Ishikawa (cell line): ENCODE results near the gene DCBLD1.

Experiments
- CEBPB ChIP-seq: IDR thresholded peaks from 2 replicates; pipeline ENCODE4 v1.6.1; 2012
- CREB1 ChIP-seq: IDR thresholded peaks from 2 replicates; pipeline ENCODE4 v1.6.1; 2012; ENCODE audit warnings: low read depth
- EGR1 ChIP-seq: IDR thresholded peaks from 2 replicates; pipeline ENCODE4 v1.6.1; 2012
- EP300 ChIP-seq: IDR thresholded peaks from 2 replicates; pipeline ENCODE4 v1.6.1; 2012; ENCODE audit warnings: borderline replicate concordance
- FOXM1 ChIP-seq: IDR thresholded peaks from 2 replicates; pipeline ENCODE4 v1.6.1; 2012; ENCODE audit warnings: low read depth, borderline replicate concordance
- NFIC ChIP-seq: IDR thresholded peaks from 2 replicates; pipeline ENCODE4 v1.6.1; 2012
- RAD21 ChIP-seq: IDR thresholded peaks from 2 replicates; pipeline ENCODE4 v1.6.1; 2012; ENCODE audit warnings: low read depth
- TAF1 ChIP-seq: IDR thresholded peaks from 2 replicates; pipeline ENCODE4 v1.6.1; 2012; ENCODE audit warnings: low read depth, mild to moderate bottlenecking
- TCF12 ChIP-seq: IDR thresholded peaks from 2 replicates; pipeline ENCODE4 v1.6.1; 2012; ENCODE audit warnings: low read depth
- TEAD4 ChIP-seq: IDR thresholded peaks from 2 replicates; pipeline ENCODE4 v1.6.1; 2012
- YY1 ChIP-seq: IDR thresholded peaks from 2 replicates; pipeline ENCODE4 v1.6.1; 2012; ENCODE audit warnings: low read depth
- ZBTB7A ChIP-seq: IDR thresholded peaks from 2 replicates; pipeline ENCODE4 v1.6.1; 2012; ENCODE audit warnings: low read depth
- TF ChIP-seq, protein P1 (sequence below): IDR thresholded peaks from 2 replicates; pipeline ENCODE4 v1.6.1; 2012
- TF ChIP-seq, protein P2 (sequence below): IDR thresholded peaks from 2 replicates; pipeline ENCODE4 v1.6.1; 2012; ENCODE audit warnings: low read depth, mild to moderate bottlenecking
- TF ChIP-seq, protein P3 (sequence below): IDR thresholded peaks from 2 replicates; pipeline ENCODE4 v1.6.1; 2012

The DCBLD1 gene

DNA sequence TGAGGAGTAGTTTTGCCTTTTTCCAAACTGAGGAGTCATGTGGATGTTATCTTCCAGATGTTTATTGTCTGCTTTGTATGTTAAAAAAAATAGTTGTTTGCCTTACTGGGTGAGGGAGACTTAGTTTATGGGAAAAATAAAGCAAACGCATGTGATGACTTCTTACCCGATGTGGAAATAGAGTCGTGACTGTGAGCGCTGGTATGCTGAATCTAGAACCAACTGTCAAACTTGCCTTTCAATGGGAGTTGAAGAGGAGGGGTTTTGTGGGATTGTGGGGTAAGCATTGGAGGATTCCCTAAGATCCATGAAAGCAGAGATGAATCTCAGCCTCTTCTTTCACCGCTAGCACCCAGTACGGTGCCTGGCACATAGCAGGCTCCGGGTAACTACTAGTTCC is 5.3 kb downstream of the DCBLD1 start:
- TF ChIP-seq CREB1, result no peak

DNA sequence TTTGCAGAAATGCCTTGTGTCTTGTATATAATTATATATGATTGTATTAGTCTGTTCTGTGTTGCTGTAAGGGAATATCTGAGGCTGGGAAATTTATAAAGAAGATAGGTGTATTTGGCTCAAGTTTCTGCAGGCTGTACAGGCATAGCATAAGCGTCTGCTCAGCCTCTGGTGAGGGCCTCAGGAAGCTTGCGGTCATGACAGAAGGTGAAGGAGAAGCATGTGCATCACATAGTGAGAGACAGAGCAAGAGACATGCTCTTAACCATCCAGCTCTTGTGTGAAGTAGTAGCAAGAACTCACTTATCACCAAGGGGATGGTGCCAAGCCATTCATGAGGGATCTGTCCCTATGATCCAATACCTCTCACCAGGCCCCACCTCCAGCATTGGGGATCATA is 6.5 kb downstream of the DCBLD1 start:
- TF ChIP-seq, protein P1, sequence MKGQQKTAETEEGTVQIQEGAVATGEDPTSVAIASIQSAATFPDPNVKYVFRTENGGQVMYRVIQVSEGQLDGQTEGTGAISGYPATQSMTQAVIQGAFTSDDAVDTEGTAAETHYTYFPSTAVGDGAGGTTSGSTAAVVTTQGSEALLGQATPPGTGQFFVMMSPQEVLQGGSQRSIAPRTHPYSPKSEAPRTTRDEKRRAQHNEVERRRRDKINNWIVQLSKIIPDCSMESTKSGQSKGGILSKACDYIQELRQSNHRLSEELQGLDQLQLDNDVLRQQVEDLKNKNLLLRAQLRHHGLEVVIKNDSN, result no peak
- no peak for TF ChIP-seq TEAD4
- no peak for TF ChIP-seq TCF12
- TF ChIP-seq, protein P2, sequence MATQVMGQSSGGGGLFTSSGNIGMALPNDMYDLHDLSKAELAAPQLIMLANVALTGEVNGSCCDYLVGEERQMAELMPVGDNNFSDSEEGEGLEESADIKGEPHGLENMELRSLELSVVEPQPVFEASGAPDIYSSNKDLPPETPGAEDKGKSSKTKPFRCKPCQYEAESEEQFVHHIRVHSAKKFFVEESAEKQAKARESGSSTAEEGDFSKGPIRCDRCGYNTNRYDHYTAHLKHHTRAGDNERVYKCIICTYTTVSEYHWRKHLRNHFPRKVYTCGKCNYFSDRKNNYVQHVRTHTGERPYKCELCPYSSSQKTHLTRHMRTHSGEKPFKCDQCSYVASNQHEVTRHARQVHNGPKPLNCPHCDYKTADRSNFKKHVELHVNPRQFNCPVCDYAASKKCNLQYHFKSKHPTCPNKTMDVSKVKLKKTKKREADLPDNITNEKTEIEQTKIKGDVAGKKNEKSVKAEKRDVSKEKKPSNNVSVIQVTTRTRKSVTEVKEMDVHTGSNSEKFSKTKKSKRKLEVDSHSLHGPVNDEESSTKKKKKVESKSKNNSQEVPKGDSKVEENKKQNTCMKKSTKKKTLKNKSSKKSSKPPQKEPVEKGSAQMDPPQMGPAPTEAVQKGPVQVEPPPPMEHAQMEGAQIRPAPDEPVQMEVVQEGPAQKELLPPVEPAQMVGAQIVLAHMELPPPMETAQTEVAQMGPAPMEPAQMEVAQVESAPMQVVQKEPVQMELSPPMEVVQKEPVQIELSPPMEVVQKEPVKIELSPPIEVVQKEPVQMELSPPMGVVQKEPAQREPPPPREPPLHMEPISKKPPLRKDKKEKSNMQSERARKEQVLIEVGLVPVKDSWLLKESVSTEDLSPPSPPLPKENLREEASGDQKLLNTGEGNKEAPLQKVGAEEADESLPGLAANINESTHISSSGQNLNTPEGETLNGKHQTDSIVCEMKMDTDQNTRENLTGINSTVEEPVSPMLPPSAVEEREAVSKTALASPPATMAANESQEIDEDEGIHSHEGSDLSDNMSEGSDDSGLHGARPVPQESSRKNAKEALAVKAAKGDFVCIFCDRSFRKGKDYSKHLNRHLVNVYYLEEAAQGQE, result no peak
- no peak for TF ChIP-seq YY1

DNA sequence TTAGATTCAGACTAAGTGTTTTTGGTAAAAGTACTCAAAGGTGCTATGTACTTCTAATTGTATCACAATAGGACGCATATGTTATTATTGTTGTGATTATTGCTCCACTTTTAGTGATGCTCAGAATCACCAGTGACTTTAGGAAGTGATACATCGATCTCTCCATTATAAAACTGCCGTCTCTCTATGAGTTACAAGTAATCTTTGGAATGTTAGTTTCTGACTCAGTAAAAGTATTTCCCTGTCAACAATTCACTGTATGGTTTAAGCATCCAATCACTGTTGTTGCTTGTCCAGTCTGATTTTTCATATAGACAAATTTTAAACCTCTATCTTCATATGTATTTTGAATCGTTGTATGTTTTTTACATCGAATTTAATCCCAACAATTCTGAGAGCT is 9.4 kb downstream of the DCBLD1 start:
- no peak for TF ChIP-seq RAD21
- no peak for TF ChIP-seq NFIC
- no peak for TF ChIP-seq CREB1
- no peak for TF ChIP-seq TAF1
- no peak for TF ChIP-seq EGR1
- no peak for TF ChIP-seq YY1
- TF ChIP-seq TCF12, result no peak
- TF ChIP-seq, protein P2, result no peak
- no peak for TF ChIP-seq ZBTB7A
- no peak for TF ChIP-seq FOXM1
- TF ChIP-seq, protein P1, result no peak
- TF ChIP-seq EP300, result no peak
- TF ChIP-seq CEBPB, result no peak
- TF ChIP-seq TEAD4, result no peak
- TF ChIP-seq, protein P3, sequence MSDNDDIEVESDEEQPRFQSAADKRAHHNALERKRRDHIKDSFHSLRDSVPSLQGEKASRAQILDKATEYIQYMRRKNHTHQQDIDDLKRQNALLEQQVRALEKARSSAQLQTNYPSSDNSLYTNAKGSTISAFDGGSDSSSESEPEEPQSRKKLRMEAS, result no peak

DNA sequence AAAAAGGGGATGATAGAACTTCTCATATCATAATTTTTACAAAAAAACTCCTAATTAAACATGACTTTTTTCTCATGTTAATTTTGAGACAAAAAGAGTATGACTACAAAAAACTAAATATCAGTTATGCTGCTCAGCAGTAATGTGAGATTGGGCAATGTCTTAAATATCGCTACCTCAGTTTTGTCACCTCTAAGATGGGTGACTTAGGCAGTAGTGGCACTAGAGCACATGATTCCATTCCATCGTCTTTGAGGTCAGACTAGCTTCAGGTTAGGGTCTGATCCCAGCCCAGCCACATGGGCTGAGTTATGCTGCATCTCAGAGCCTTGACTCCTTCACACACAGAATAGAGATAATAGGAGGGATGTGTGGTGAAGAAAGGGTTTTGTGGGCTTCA is 11.0 kb downstream of the DCBLD1 start:
- no peak for TF ChIP-seq EP300
- TF ChIP-seq, protein P3, result no peak
- TF ChIP-seq CEBPB, result no peak
- TF ChIP-seq, protein P2, result no peak
- TF ChIP-seq EGR1, result no peak
- no peak for TF ChIP-seq TAF1
- TF ChIP-seq CREB1, result no peak
- TF ChIP-seq FOXM1, result no peak
- TF ChIP-seq NFIC, result no peak
- no peak for TF ChIP-seq ZBTB7A
- TF ChIP-seq TCF12, result no peak
- TF ChIP-seq RAD21, result no peak
- no peak for TF ChIP-seq TEAD4
- no peak for TF ChIP-seq YY1

DNA sequence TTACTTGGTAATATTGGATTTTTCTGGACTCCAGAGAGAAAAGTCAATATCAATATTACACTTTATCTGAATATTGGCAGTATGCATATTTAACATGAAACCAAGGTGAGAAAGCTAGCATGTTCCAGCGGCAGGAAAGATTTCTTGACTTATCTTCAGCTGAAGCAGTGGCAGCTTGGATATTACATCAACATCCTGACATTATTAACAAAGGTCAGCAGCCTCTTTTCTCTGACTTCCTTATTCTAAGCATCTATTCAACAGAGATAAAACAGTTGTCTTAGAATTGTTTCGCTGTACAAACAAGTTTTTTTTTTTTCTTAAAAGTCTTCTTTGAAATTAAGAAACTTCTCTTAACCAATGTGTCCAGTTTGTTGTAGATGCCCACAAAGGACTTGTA is 11.8 kb downstream of the DCBLD1 start:
- TF ChIP-seq TEAD4 (no peak), EP300 (no peak), CREB1 (no peak), RAD21 (no peak), TCF12 (no peak), NFIC (no peak), ZBTB7A (no peak), CEBPB (no peak), EGR1 (no peak)
- TF ChIP-seq, protein P1, result no peak
- TF ChIP-seq, protein P2, result no peak
